ENCODE data around the gene MBD3L5.
A peak's percentile ranks its signal among the peaks of the same experiment; 100 is the strongest.
"Not testable (repeated sequence)": the region's sequence is repeated elsewhere in the genome, so short reads cannot be mapped to it uniquely, and the experiment has no call there.

The MBD3L5 gene

GRCh38 chr19:7054635-7055368 is 24.4 kb downstream of the MBD3L5 start:
- DNase-seq, result not testable (repeated sequence)

- DNase-seq, result not testable (repeated sequence)
These were observed 25.3 kb downstream of the MBD3L5 start for GRCh38 chr19:7055679-7056078.

GRCh38 chr19:7056371-7056770 is 26.0 kb downstream of the MBD3L5 start:
- not testable (repeated sequence) for DNase-seq

- DNase-seq, result not testable (repeated sequence)
These were observed 28.2 kb downstream of the MBD3L5 start, which contains the start of gene MBD3L3 for GRCh38 chr19:7058576-7058975. Gene MBD3L3 (minus strand): TSS chr19:7058676. CDS start chr19:7058605, 71 bp downstream.

GRCh38 chr19:7059977-7060376 is 29.6 kb downstream of the MBD3L5 start:
- not testable (repeated sequence) for DNase-seq

- DNase-seq, result no peak
These were observed 33.0 kb downstream of the MBD3L5 start for GRCh38 chr19:7063339-7063738.

GRCh38 chr19:7063764-7064418 is 33.5 kb downstream of the MBD3L5 start:
- DNase-seq, result no peak

- not testable (repeated sequence) for DNase-seq
These were observed 36.7 kb downstream of the MBD3L5 start for GRCh38 chr19:7067122-7067521.

GRCh38 chr19:7067716-7068115 is 37.3 kb downstream of the MBD3L5 start:
- no peak for DNase-seq

- no peak for DNase-seq
These were observed 38.2 kb downstream of the MBD3L5 start for GRCh38 chr19:7068599-7068998.

GRCh38 chr19:7069042-7069903 is 38.9 kb downstream of the MBD3L5 start, which contains the start of gene ZNF557:
Gene ZNF557 (plus strand): TSS chr19:7069703. CDS start chr19:7075075, 5,372 bp downstream.
- DNase-seq, result peak; percentile 99

- no peak for DNase-seq
These were observed 39.5 kb downstream of the MBD3L5 start for GRCh38 chr19:7069904-7070226.

- DNase-seq, result no peak
These were observed 42.2 kb downstream of the MBD3L5 start for GRCh38 chr19:7072541-7072940.

- no peak for DNase-seq
These were observed 44.4 kb downstream of the MBD3L5 start for GRCh38 chr19:7074705-7075282.

GRCh38 chr19:7076151-7076550 is 45.8 kb downstream of the MBD3L5 start:
- DNase-seq, result no peak

GRCh38 chr19:7078008-7078407 is 47.6 kb downstream of the MBD3L5 start:
- DNase-seq, result no peak
